GM12874 (cell line): ENCODE measurements around the gene MXRA8.

Experiments
- TF ChIP-seq, protein P1 (sequence below): IDR thresholded peaks from 2 replicates; pipeline ENCODE4 v1.5.1; 2011; ENCODE audit warnings: low read depth, mild to moderate bottlenecking, control low read depth, low read length, moderate library complexity; ENCODE audit not compliant: insufficient read depth

MXRA8 gene

GRCh38 chr1:1342584-1343115 lies 15.7 kb downstream of the MXRA8 start:
- TF ChIP-seq, protein P1, sequence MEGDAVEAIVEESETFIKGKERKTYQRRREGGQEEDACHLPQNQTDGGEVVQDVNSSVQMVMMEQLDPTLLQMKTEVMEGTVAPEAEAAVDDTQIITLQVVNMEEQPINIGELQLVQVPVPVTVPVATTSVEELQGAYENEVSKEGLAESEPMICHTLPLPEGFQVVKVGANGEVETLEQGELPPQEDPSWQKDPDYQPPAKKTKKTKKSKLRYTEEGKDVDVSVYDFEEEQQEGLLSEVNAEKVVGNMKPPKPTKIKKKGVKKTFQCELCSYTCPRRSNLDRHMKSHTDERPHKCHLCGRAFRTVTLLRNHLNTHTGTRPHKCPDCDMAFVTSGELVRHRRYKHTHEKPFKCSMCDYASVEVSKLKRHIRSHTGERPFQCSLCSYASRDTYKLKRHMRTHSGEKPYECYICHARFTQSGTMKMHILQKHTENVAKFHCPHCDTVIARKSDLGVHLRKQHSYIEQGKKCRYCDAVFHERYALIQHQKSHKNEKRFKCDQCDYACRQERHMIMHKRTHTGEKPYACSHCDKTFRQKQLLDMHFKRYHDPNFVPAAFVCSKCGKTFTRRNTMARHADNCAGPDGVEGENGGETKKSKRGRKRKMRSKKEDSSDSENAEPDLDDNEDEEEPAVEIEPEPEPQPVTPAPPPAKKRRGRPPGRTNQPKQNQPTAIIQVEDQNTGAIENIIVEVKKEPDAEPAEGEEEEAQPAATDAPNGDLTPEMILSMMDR = no peak

- TF ChIP-seq, protein P1 = no peak
Observed at GRCh38 chr1:1342061-1342562, 16.2 kb downstream of the MXRA8 start.

DNA sequence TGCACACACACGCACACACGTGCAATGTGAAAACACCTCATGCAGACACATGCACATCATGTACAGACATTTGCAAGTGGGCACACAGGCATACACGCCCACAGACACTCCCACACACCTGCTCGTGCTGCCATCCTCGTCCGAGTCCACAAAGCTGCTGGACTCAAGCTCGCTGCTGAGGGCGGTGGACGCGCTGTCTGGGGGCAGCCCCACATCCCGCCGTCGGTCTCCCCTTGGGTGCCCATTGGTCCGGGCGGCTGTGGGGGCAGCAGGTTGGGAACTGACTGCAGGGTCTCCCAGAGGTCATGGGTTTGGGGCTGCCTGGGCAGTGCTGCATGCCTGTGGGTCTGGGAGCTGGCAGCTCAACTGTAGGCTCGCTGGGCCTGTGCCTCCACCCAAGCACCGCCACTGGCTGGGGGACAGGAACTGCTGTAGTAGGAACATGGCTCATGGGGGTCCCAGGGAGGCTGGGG lies 16.8 kb downstream of the MXRA8 start:
- TF ChIP-seq, protein P1 = no peak

DNA sequence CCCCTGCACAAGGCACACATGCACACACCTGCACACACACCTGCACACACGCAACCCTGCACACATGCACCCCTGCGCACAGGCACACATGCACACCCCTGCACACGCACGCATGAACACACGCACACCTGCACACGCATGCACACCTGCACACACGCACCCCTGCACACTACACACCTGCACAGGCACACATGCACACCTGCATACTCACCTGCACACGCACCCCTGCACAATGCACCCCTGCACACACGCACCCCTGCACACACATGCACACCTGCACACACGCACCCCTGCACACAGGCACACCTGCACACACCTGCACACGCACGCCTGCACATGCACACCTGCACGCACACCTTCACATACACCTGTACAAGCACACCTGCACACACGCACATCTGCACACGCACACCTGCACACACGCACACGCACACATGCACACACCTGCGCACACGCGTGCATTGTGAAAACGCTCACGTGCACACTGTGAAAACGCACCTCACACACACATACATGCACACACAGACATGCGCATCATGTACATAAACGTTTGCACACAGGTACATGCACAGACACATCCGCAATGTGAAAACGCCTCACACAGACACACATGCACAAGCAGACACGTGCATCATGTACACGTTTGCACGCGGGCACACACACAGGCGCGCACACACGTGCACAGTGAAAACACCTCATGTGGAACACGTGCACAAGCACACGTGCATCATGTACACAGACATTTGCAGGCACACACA lies 17.4 kb downstream of the MXRA8 start:
- TF ChIP-seq, protein P1 = no peak

DNA sequence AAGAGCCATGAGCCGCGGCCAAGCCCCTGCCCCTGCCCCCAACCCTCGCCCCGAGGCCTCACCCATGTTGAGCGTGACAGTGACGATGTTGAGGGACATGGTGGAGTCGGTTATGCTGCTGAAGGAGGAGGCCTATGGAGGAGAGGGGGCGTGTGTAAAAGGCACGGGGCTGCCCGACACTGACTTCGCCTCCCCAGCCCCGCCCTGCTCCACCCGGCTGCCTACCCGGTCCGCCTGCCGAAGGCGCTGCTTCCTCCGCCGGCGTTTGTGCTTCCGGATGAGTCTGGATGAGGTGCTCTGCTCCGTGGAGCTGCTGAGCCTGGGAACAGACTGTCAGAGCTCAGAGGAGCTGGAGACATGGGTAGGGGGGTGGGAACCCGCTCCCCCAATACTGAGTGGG lies 18.2 kb downstream of the MXRA8 start:
- TF ChIP-seq, protein P1 = no peak

- TF ChIP-seq, protein P1 = no peak
Observed at GRCh38 chr1:1338278-1338677, 20.1 kb downstream of the MXRA8 start.

- TF ChIP-seq, protein P1 = no peak
Observed at GRCh38 chr1:1337793-1338147, 20.6 kb downstream of the MXRA8 start.
